ENCODE results near the gene GAPDHS.

- TF ChIP-seq CTCF (IDR thresholded peaks at IDR 0.05) (no peak), POLR2A (IDR thresholded peaks at IDR 0.05) (no peak)
Observed at GRCh38 chr19:35497406-35497805, 35.9 kb upstream of the GAPDHS start.
